Hematopoietic multipotent progenitor cell (in vitro differentiated cells): Measurements from ENCODE around the gene MYCT1. TPM values are rescaled to one million over a fixed set of nuclear protein-coding genes. Genes with fewer than 3 reads are reported as not detected.
A peak's percentile ranks its signal among the peaks of the same experiment; 100 is the strongest.

Experiments used
- DNase-seq, 3 donors: peaks; one replicate each; pipeline ENCODE4 v3.0.0-alpha.2; 2011 to 2015; ENCODE audit warnings: low read depth in 2 of 3, low spot score in 2 of 3
- total RNA-seq: library from RNA; depleted of rRNA; stranded (reverse); fragments of >200 nt; gene quantifications from one replicate; pipeline ENCODE4 v1.2.3, GENCODE V29; 2012

The MYCT1 gene
- total RNA-seq, 1 donor = 33.9 TPM

DNA sequence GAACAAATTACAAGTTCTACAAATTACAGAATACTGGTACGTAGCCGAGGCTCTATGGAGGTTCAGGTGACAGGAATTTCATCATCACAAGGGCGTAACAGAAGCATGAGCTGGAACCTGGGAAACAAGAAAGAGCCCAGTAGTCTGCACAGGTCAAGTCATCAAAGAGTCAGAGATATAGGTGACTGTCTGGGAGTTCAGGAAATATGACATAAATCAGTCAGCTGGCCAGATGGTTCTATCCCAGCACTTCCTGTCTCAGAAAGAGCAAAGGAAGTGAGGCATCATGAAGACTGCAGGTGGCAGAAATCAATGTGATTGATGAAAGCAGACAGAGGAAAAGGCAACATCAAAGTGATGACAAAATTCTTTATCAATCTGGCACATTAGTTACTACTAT is 23.3 kb downstream of the MYCT1 start:
- no peak for DNase-seq

DNA sequence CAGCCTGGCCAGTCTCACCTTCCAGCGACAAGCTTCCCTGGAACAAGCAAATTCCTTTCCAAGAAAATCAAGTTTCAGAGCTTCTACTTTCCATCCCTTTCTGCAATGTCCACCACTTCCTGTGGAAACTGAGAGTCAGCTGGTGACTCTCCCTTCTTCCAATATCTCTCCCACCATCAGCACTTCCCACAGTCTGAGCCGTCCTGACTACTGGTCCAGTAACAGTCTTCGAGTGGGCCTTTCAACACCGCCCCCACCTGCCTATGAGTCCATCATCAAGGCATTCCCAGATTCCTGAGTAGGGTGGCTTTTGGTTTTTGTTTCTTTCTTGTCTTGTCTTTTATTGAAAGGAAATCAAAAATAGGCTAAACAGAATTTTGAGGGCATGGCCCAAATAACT is 24.3 kb downstream of the MYCT1 start:
- DNase-seq = no peak

DNA sequence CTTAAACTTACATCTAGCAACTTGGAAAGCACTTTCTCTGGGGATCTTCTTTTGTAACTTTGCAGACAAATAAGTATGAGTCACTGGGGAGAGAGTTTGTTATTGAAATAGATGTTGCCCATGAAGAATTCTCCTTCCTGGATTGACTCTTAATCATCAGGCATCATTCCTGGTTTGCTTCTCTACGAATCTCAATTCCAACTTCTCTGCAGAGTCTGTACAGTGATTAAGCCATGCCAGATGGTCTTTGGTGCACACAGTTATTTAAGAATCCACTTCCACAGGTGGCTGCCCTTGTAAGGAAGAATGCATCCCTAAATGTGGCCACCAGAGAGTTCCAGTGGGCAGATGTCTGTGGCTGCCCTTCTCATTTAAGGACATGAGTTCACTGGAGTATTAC is 25.7 kb downstream of the MYCT1 start:
- DNase-seq = no peak

DNA sequence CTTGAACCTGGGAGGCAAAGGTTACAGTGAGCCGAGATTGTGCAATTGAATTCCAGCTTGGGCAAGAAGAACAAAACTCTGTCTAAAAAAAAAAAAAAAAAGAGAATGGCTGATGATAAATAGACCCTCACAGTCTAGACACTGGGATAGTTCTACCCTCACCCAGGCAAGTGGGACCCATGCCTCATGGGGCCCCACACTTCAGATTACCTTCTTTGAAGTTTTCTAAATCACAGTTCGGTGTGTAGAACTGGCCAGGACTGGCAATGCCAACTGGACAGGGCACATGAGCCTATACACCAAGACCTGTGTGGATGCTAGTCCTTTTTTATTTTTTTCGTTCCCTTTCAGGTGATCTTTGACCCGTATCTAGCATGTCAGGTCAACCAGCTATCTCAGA is 28.6 kb downstream of the MYCT1 start:
- no peak for DNase-seq

DNA sequence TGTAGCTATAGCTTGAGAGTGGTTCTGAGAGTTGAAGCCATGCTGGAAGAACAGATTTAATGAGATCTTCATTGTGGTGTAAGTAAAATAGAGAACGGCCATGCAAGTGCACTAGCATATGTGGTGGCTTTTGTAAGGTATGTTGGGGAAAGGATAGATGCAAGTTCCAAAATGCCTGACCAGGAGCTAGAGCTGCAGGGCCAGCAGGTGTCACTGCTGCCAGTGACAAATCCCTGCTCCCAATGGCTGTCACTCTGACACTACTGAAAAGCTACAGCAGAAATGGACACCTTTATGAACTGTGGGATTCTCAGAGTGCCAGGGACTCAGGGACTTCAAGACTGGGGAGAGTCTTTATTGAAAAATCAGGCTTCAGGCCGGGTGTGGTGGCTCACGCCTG is 29.8 kb downstream of the MYCT1 start:
- no peak for DNase-seq

DNA sequence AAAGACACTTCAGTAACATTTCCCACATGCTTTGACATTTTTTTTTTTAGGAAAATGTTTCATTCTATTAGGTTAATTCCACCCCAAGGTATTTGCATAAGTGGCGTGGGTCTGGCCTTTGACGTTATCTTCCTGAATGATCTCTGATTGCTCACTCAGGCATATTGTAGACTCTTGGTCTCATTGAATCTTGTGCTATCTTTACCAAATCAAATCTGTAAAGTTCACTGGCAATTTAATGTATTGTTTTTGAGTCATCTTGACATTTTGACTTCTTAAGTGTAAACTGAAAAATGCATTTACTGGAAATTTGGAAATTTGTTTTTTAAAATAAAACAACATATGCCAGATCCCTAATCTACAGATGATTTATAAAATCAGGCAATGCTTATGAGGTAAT is 36.9 kb downstream of the MYCT1 start:
- DNase-seq = no peak

DNA sequence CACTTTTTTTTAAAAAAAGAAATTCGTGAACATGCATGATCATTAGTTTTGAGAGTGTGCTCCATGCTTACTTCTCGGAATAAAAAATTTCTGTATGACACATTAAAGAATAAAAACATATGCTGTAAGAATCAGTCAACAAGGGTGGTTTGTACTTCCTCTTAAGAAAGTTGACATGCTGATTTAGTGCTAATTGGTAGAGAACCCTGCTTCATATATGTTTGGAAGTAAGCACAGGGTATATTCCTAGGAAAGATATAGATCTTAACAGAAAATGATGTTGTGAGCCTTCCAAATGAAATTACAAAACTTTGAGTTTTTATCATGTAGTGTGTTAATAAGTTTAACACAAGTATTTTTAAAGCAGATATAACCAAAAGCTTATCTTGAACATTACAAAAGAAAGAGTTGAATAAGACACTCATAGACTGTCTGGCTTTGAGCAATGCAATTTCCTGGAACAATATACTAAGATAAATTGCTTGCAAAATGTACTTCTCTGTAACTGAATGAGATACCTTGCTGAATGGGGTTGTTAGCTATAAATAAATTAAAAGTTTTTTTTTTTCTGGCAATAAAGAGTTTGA is 39.1 kb downstream of the MYCT1 start:
- peak in 1 of 3 donors; percentile 35 for DNase-seq

DNA sequence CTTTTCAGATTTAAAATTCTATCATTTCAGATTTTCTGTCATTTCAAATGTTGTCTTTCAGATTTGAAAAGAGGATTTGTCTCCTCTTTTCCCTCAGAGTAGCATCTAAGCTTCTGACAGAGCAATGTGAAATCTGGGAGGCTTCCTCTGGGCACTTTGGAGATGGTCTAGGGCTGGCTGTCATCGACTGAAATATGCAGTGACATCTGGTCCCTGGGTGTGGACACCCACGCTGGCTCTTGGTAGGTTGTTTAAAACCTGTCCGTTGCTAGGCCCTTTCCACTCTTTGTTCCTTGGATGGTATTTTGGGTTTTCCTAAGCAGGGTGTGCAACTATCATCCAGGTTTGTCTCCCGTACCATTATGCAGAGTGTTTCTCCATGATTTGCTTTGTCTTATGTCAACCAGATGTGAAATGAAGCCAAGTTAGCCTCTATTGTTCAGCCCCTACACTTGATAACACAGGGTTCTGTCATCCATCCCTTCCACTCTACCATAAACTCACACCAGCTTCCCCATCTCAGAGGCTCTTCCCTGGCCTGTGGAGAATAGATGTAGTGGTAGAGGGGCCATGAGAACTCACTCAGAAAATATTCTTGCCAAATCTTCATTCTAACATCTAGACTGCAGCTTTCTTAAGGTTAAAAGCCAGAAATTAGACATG is 47.9 kb downstream of the MYCT1 start:
- DNase-seq = no peak

DNA sequence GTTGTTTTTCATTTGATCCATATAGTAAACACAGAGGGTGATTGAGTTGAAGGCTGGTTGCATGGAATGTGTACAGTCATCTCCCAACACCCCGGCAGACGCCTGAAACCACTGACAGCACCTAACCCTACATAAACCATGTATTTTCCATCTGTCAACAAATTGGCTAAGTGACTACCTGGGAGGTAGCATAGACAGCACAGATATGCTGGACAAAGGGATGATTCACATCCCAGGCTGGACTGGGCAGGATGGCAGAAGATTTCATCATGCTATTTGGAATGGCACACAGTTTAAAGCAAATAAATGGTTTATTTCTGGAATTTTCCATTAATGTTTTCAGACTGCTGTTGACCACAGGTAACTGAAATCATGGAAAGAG is 48.5 kb downstream of the MYCT1 start:
- DNase-seq = no peak

DNA sequence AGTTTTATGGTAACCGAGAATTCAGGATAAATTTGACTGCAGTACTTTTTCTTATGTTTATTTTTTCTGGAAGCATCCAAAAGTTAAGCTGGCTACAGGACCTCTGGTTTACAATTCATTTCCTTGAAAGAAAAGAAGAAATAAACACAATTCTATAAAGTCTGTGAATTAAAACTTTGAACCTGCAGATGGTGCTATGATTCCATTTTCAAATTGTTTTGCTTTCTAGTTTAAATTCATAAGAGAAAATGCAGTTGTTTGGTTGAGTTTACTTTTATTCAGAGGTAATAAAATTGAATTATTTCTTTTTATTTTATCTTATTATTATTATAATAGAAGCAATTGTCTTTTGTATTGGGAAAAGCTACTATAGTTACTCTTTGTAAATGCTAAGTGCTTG is 51.1 kb downstream of the MYCT1 start:
- peak in 1 of 3 donors; percentile 66 for DNase-seq

DNA sequence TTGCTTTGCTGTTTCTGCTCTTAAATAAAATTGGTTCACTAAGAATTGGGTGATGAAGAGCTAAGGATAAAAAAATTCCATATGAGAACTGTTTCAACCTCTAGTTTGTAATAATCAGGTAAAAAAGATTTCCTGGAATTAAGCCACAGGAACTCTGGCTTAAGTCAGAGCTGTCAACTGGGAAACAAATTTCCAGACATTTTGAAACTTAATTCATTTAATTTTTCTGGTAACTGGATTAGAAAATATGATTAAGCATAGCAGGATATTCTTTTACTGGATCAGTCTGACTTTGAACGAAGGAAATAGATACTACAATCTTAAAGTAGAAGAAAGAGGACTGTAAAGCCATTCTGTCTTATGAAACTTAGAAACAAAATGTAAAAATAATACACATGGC is 51.6 kb downstream of the MYCT1 start:
- no peak for DNase-seq

DNA sequence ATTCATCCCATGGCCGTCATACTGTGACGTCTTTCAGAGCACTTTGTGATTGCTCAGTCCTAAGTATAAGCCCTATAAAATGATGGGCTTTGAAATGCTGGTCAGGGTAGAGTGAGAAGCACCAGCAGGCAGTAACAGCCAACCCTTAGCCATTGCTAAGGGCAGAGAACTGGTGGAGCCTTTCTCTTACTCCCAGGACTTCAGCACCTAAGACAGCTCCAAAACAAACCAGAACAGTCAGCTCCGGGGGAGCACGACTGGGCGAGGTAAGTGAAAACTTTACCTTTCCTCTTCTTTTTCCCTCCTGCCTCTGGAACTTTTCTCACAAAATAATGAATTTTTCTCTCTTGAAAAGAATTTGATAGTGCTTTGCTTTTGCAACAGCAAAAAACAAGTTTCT is 53.0 kb downstream of the MYCT1 start, which contains the start of gene VIP:
Gene VIP, plus strand, starts transcription at position 104 of the 400 bp plus-strand sequence. CDS start 1,381 bp downstream, outside the sequence.
- peak in 2 of 3 donors; percentile 32 to 69 for DNase-seq

DNA sequence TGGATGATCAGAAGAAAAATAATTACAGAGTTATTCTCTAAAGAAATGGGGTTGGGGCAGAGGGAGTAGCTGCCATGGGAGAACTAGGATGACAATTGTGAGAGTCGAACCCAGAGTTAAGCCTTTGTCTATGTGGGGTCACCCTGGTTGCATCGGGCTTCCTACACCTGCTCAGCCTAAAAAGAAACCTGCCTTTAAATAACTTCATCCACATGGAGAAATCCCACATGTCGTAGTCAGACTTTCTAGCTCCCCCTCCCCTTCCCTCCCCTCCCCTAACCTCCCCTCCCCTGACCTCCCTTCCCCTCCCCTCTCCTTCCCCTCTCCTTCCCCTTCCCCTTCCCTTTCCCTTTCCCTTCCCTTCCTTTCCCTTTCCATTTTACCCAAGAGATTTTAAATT is 67.6 kb downstream of the MYCT1 start:
- no peak for DNase-seq

DNA sequence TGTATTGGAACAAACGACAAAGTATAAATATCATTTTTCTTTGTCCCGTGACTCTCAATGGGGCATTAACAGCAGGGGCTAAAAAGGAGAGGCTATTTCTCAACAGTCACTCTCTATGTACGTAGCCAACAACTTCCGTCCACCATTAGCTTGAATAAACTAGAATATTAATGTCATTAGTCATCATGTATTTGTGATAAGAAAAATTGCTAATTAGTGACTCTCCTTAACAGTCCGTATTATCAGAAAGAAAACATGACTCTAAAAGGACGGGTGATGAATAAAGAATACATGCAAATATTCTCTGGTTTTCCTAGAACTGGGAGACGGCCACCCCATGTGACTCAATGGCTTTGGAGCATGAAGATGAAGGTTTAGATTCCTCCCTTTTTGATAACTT is 71.5 kb downstream of the MYCT1 start:
- DNase-seq = no peak

DNA sequence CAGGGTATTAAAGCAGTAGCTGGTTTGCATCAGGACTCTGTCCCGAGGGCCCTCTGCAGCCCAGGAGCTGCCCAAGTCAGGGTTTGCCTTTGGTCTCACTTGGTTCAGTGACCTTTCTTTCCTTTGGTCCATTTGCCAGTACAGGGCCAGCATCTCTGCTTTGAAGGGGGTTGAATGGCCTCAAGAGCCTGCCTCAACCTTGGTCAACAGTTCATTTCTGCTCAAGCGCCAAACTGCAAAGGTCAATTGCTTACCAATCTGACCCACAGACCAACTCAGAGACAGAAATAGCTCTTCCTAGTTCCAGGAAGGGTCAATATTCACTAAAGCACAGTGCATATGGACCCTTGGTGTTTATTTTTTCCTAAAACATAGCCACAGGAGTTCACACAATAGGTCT is 72.3 kb downstream of the MYCT1 start:
- no peak for DNase-seq

DNA sequence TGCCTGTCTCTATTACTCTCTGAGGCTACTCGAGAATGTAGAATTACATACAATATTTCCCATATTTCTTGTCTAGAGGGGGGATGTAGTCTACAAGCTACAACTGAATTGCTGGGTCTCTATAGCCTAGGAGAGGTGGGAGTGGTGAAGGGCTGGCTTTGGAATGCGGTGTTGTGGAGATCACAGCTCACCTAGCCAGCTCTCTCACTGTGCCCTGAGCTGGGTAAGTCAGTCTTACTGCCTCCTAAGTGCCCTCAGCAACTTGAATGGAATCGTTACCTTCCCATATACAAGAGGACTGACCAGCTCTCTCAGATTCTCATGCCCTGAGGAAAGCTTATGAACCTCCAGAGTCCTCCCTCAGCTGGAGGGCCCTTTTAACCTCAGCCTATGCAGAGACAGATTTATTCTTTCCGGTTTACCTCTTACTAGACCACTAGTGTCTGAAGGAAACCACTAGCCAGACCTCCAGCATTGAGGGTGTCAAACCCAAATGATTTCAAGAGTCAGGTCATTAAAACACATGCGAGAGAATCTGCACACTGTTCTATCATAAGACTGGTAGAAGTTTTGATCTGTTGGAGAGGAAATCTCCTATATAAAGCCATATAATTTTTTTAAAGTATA is 73.5 kb downstream of the MYCT1 start:
- DNase-seq = no peak

Other genes starting within 250 kb of the MYCT1 start
- 95.3 TPM for gene SYNE1, start 60.5 kb upstream of the MYCT1 start, total RNA-seq
- 0.27 TPM for gene VIP, start 52.9 kb downstream of the MYCT1 start, total RNA-seq